H1 (cell line): ENCODE results near the gene MCUB. TPM values are rescaled to one million over a fixed set of nuclear protein-coding genes. Genes with fewer than 3 reads are reported as not detected.

Experiments used
- CHD2 ChIP-seq: IDR thresholded peaks from 2 replicates; pipeline ENCODE4 v1.6.1; 2012; ENCODE audit warnings: low read length, improper control_type of control experiment
- CREB1 ChIP-seq: IDR thresholded peaks from 2 replicates; pipeline ENCODE4 v1.6.1; 2012; ENCODE audit warnings: inconsistent platforms
- EP300 ChIP-seq, 2 experiments: IDR thresholded peaks; 1 replicate in 1 of 2; 2 replicates in 1 of 2; pipeline ENCODE4 v1.6.1; 2011 to 2012; ENCODE audit warnings: low read depth in 2 of 2, low read length in 2 of 2, mild to moderate bottlenecking in 2 of 2, borderline replicate concordance in 1 of 2, inconsistent platforms in 1 of 2, moderate library complexity in 1 of 2
- POLR2A ChIP-seq, 2 experiments: IDR thresholded peaks; 1 replicate in 1 of 2; 2 replicates in 1 of 2; pipeline ENCODE4 v1.6.1; 2011; ENCODE audit warnings: low read depth in 2 of 2, low read length in 2 of 2, mild to moderate bottlenecking in 2 of 2; ENCODE audit errors: control extremely low read depth in 1 of 2
- SUZ12 ChIP-seq: fragments of 200-600 bp; sonication (generic); IDR thresholded peaks from 2 replicates; pipeline ENCODE4 v1.6.1; 2012; ENCODE audit warnings: mild to moderate bottlenecking, inconsistent platforms, low read length, moderate library complexity, mixed read lengths
- polyA plus RNA-seq, 7 experiments: library from polyadenylated mRNA; depleted of rRNA in 3 of 7; stranded (reverse) in 5 of 7; unstranded in 2 of 7; fragments of >200 nt in 5 of 7; fragments of 200-250 nt in 2 of 7; gene quantifications; 1 replicate in 5 of 7; 2 replicates in 1 of 7; 4 replicates in 1 of 7; pipeline versions ENCODE4 v1.2.1 to v1.2.3, GENCODE V29; 2011 to 2013; ENCODE audit warnings: missing spikeins in 2 of 7, mixed read lengths in 2 of 7
- total RNA-seq: library from RNA; stranded (reverse); fragmentation: NEBNext Ultra II Directional; extraction: Animal tissue kit (Norgen Biotek cat#: 25700); gene quantifications from 2 replicates; pipeline ENCODE4 v1.2.1, GENCODE V29; 2021

MCUB gene
- total and polyA plus RNA-seq, 2 of the 8 experiments (the other 6 are each of a cell fraction or from before 2014, with no cell fraction given), result 15.2 to 19.4 TPM

- no peak for TF ChIP-seq EP300 (IDR thresholded peaks at IDR 0.05; ENCODE audit: borderline replicate concordance in 1 of 2, low read depth in 2 of 2, low read length in 2 of 2)
- TF ChIP-seq CREB1, result no peak
- TF ChIP-seq CHD2, result no peak
- TF ChIP-seq POLR2A (IDR thresholded peaks at IDR 0.05; ENCODE audit: control extremely low read depth in 1 of 2, low read depth in 2 of 2, low read length in 2 of 2), result no peak
- no peak for TF ChIP-seq SUZ12
These were observed 50.4 kb downstream of the MCUB start (continued) for GRCh38 chr4:109610489-109610888.
